HG03175 (cell line): ENCODE data around the gene GNG12.

Experiments
- ATAC-seq: cut with Tn5 transposase; IDR thresholded peaks from one replicate; pipeline ENCODE4 v1.9.1; 2021; ENCODE audit warnings: mild to moderate bottlenecking, moderate library complexity; ENCODE audit not compliant: unreplicated experiment

GNG12 gene

DNA sequence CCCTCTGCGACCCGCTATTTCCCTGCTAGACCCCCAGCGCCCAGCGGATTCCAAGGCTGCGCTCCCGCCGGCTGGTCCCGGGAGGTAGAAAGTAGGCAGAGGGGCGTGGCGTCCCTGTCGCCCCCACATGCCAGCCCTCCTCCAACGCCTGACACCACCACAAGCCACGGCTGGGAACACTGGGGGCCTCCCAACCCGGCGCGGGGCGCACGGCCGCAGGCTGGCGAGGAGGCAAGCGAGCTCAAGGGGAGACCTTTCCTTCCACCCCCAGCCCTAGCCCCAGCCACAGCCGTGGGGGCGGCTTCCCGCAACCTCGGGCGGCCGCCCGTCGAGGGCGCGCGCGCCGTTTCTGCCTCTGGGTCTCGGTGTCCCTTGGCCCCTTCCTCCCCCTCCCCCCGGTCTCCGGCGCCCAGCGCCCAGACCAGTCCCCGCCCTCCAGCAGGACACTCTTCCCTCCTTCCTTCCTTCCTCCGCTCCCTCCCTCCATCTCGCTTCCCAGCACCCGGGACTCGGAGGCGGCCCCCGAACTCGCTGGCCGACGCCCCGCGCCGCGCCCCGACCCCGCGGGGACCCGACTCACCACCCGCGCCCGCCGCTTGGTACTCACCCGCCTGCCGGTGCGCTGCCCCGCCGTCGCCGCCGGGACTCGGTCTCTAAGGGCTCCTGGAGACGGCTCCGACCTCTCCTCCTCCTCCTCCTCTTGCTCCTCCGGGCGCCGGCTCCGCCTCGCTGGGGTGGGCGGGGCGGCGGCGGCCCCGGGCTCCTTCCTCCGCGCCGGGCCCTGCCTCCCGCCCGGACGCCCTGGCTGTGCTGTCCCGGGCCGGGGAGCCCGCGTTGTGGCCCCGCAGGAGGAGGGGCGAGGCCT lies at the start of gene GNG12:
Gene GNG12, minus strand, starts transcription at position 731 of the 865 bp plus-strand sequence. CDS start 125,781 bp downstream, outside the sequence.
- ATAC-seq = no peak

GRCh38 chr1:67882196-67882958 lies 49.1 kb upstream of the GNG12 start:
- ATAC-seq = no peak

- ATAC-seq = no peak
These were observed 46.9 kb upstream of the GNG12 start for GRCh38 chr1:67880056-67880601.

- ATAC-seq = no peak
These were observed 46.2 kb upstream of the GNG12 start for GRCh38 chr1:67879485-67879884.

DNA sequence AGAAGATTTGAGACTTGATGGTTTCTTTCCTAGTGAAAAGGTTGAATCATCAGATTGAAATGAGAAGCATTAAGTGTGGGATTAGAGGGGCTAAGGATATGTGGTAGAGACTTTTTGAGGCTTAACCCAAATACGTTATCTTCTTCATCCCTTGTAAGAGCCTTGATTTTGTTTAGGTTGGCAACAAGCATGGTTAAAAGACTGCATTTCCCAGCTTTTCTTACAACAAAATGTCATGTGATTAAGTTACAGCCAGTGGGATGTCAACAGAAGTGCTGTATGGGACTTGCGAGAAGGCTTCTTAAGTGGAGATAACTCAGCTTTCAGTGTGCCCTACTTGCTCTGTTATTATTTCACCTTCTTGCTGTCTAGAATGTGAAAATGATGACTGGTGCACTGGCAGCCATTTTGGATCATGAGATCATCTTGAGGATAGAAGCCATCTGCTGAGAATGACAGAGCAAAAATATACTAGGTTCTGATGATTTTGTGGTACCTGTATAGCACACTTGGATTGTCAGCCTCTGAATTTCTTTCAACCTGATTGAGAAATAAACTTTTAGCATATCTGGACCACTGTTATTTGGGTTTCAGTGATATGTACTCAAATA lies 41.3 kb upstream of the GNG12 start:
- ATAC-seq = no peak

DNA sequence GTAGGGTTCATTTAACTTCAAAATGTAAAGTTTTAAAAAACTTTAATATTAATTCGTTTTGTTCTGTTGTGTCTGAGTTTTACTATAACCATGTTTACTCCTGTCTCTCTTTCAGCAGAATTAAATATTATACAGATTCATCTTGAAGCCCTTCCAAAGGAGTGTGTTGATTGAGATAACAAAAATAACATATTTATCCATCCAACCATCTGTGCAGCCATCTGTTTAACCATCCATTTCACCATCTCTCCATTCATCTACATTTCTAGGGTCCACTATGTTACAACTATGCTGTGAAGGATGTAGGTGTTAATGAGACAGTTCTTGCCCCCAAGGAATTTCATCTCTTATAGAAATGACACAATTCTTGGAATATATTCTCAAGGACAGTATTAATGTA lies 36.0 kb upstream of the GNG12 start:
- no peak for ATAC-seq

GRCh38 chr1:67863637-67864036 lies 30.4 kb upstream of the GNG12 start:
- ATAC-seq = no peak

DNA sequence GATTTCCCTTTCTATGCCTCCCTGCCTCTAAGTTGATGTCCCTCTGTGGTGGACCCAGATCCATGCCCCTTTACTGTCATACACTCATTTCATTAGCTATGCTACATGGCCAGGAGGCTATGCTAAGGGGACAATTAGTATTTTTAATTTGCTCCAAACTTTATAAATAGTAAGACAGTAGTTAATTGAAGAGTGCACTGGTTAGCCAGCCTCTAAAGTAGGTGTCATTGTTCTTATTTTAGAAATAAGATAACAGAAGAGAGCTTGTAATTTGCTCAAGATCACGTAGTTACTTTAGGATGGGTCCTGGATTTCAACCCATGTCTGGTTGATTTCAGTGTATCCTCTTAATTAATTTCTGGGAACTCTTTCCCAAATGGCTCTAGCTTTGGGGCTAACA lies 29.4 kb upstream of the GNG12 start:
- no peak for ATAC-seq

GRCh38 chr1:67861856-67862516 lies 28.7 kb upstream of the GNG12 start:
- no peak for ATAC-seq

GRCh38 chr1:67860776-67861175 lies 27.5 kb upstream of the GNG12 start:
- ATAC-seq = no peak

- ATAC-seq = no peak
These were observed 23.7 kb upstream of the GNG12 start for GRCh38 chr1:67856921-67857320.

- ATAC-seq = no peak
These were observed 22.7 kb upstream of the GNG12 start for GRCh38 chr1:67855961-67856360.

DNA sequence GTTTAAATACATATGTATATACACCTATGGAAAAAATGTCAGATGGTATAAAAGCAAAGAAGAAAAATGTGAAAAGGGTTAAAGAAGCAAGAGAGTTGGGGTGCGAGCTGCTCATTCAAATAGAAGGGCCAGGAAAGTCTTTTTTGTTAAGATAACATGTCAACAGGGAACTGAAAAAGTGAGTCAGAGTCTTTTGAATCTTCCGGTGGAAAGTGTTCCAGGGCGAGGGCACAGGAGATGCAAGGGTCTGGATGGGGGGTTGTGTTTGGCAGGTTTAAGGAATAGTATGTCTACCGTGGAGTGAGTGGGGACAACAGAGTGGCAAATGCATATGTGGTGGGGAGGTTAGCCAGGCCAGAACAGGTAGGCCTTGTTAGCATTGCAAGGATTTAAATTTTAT lies 22.2 kb upstream of the GNG12 start:
- ATAC-seq = no peak

- ATAC-seq = no peak
These were observed 20.4 kb upstream of the GNG12 start for GRCh38 chr1:67853704-67854103.

DNA sequence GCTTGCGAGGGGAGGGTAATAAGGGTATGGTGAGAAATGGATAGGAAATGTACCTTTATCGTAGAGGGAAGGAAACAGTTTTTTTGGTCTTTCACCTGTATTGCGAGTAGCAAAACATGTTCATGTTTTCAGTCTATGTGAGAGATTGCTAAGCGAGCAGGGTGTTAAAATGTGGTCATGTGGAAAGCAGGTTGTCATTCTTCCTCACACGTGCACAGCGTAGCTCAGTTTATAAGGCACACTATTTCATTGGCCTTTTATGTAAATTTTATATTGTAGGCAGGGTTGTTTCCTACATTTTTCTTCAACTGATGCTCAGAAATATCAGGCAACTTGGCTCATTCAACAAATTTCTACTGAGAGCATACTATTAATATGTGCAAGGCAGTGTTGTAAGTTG lies 18.5 kb upstream of the GNG12 start:
- ATAC-seq = no peak

DNA sequence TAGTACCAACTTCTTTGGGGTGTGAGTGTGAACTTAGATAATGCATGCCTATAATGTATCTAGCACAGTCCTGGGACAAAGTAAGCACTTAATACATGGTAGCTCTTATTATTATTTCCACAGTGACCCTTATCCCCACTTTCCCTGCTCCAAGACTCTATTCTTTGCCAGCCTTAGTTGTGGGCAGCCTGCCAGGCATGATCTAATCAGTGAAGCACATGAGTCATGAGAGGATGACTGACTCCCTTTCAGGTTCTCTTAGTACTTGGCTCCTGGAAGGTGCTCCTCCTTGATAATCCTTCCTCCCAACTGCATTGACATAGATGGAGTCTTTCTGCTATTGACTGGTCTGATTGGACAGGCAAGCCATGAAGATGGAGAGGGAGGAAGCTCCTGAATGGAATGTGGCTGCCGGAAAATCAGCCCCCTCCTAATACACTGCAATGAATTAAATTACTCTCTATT lies 17.4 kb upstream of the GNG12 start:
- no peak for ATAC-seq

- ATAC-seq = no peak
These were observed 16.9 kb upstream of the GNG12 start for GRCh38 chr1:67850151-67850551.

GRCh38 chr1:67847466-67847865 lies 14.2 kb upstream of the GNG12 start:
- no peak for ATAC-seq

DNA sequence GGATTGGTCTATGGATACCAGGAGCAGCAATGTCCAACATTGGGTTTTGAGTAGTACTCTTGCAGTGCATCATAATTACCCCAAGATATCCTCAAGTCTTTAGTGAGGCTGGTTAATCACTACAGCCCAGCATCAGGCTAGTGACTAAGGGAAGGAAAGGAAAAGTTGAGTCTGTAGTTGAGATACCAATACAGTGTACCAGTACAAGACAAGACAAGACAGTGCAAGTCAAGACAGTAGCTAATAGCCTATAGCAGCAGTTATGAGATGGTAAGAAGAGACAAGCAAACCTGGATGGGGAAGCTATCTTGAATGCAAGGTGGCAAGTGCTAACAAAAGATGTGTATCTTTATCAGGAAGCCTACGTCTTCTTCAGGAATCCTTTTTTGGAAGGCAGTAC lies 13.3 kb upstream of the GNG12 start:
- no peak for ATAC-seq

DNA sequence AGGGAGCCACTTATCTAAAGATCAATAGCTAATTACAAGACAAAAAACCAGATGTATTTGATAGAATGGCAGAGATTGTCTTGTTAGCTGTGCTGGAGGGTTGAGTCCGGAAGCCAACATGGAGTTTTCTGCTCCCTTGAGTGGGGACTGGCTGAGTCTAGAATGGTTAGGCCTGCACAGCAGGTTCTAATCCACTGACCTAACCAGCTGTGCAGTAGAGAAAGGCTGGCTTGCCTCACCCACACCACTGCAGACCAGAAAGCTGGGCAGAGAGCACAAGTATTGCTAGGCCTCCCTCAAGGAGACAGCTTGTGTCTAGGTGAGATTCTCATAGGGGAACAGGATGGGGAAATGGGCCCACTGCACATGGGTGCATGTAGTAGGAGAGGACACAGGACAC lies 11.7 kb upstream of the GNG12 start:
- no peak for ATAC-seq

DNA sequence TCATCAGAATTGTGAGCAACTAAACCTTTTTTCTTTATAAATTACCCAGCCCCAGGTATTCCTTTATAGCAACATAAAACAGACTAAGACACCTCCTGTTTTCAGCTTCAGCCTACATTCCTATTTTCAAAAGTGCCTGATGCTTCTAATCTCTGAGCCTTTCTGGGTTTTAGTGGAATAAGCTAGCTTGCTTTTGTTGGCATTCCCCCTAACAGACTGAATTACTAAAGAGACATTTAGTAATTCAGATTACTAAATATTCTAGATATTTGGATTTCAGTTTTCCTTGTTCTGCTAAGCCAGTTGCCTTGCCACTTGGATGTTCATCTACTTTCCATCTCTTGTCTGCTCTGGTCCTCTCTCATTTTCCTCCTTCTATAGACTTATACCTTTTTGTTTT lies 10.5 kb upstream of the GNG12 start:
- no peak for ATAC-seq
